ENCODE measurements around the gene FADS2. TPM values are rescaled to one million over a fixed set of nuclear protein-coding genes. Genes with fewer than 3 reads are reported as not detected.

FADS2 gene
- total RNA-seq, 2 experiments from 2014 or later: 0.08 to 0.33 TPM

DNA sequence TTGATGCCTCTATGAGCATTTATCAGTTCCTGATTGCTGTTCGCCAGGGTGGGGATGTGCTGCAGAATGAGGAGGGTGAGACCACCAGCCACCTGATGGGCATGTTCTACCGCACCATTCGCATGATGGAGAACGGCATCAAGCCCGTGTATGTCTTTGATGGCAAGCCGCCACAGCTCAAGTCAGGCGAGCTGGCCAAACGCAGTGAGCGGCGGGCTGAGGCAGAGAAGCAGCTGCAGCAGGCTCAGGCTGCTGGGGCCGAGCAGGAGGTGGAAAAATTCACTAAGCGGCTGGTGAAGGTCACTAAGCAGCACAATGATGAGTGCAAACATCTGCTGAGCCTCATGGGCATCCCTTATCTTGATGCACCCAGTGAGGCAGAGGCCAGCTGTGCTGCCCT, 32.6 kb upstream of the FADS2 start:
- ChIA-PET POLR2A (interaction anchor here (1.3 kb wide), 1 partner anchor 313 kb away, joined by 4 read pairs; no protein-coding TSS in a partner anchor), CTCF (no interaction called here)
- H3K27me3 Mint-ChIP-seq: no peaks in the 10 kb centered on the region
- peaks cover 14% of the 10 kb centered on the region for H3K36me3 ChIP-seq (ENCODE audit: insufficient read depth, low read length)
- TF ChIP-seq, protein P1, sequence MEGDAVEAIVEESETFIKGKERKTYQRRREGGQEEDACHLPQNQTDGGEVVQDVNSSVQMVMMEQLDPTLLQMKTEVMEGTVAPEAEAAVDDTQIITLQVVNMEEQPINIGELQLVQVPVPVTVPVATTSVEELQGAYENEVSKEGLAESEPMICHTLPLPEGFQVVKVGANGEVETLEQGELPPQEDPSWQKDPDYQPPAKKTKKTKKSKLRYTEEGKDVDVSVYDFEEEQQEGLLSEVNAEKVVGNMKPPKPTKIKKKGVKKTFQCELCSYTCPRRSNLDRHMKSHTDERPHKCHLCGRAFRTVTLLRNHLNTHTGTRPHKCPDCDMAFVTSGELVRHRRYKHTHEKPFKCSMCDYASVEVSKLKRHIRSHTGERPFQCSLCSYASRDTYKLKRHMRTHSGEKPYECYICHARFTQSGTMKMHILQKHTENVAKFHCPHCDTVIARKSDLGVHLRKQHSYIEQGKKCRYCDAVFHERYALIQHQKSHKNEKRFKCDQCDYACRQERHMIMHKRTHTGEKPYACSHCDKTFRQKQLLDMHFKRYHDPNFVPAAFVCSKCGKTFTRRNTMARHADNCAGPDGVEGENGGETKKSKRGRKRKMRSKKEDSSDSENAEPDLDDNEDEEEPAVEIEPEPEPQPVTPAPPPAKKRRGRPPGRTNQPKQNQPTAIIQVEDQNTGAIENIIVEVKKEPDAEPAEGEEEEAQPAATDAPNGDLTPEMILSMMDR (IDR thresholded peaks at IDR 0.05): no peak
- H3K4me1 Mint-ChIP-seq (ENCODE audit: low read depth): peaks cover 32% of the 10 kb centered on the region
- no peaks in the 10 kb centered on the region for H3K9me3 Mint-ChIP-seq
- H3K36me3 Mint-ChIP-seq (ENCODE audit: low read depth): peaks cover 23% of the 10 kb centered on the region
- no peaks in the 10 kb centered on the region for H3K27me3 ChIP-seq (ENCODE audit: control insufficient read depth in 1 of 2, insufficient read depth in 2 of 2, low read length in 2 of 2)
- H3K27ac Mint-ChIP-seq: peak overlapping the region; percentile 47
- DNase-seq (no peak), ATAC-seq (ENCODE audit: poor library complexity) (no peak)
- no peak overlapping the region for H3K27ac ChIP-seq (ENCODE audit: low read depth in 1 of 2, low read length in 2 of 2)
- no peak overlapping the region for H3K4me3 ChIP-seq (ENCODE audit: low read length)
- intact Hi-C loops (cut with DNase I, micrococcal nuclease): loop anchor here (5.0 to 10.0 kb wide), 5 partner anchors 102 to 869 kb away; partner anchors contain the start of genes C11orf98 (in 1 of the 2), CSKMT (in 1 of the 2) and FTH1 (in 1 of the 2)
- H3K4me3 Mint-ChIP-seq: peak overlapping the region; percentile 42
- peaks cover 26% of the 10 kb centered on the region for H3K4me1 ChIP-seq (ENCODE audit: insufficient read depth, low read length)
- H3K9me3 ChIP-seq (ENCODE audit: control insufficient read depth in 1 of 2, insufficient read depth in 1 of 2, low read length in 2 of 2): no peaks in the 10 kb centered on the region

DNA sequence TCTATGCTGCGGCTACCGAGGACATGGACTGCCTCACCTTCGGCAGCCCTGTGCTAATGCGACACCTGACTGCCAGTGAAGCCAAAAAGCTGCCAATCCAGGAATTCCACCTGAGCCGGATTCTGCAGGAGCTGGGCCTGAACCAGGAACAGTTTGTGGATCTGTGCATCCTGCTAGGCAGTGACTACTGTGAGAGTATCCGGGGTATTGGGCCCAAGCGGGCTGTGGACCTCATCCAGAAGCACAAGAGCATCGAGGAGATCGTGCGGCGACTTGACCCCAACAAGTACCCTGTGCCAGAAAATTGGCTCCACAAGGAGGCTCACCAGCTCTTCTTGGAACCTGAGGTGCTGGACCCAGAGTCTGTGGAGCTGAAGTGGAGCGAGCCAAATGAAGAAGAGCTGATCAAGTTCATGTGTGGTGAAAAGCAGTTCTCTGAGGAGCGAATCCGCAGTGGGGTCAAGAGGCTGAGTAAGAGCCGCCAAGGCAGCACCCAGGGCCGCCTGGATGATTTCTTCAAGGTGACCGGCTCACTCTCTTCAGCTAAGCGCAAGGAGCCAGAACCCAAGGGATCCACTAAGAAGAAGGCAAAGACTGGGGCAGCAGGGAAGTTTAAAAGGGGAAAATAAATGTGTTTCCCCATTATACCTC, 32.1 kb upstream of the FADS2 start:
- no peak overlapping the region for H3K27ac Mint-ChIP-seq
- H3K4me1 ChIP-seq (ENCODE audit: insufficient read depth, low read length): peaks cover 25% of the 10 kb centered on the region
- no peak for DNase-seq
- intact Hi-C loops (cut with DNase I, micrococcal nuclease): loop anchor here (2.0 to 10.0 kb wide), 6 partner anchors 101 to 869 kb away; partner anchors contain the start of genes C11orf98 (in 1 of the 2), CSKMT (in 1 of the 2) and FTH1 (in 1 of the 2)
- TF ChIP-seq, protein P1 (IDR thresholded peaks at IDR 0.05): no peak
- H3K36me3 ChIP-seq (ENCODE audit: insufficient read depth, low read length): peaks cover 14% of the 10 kb centered on the region
- H3K27ac ChIP-seq (ENCODE audit: low read depth in 1 of 2, low read length in 2 of 2): no peak overlapping the region
- no peak overlapping the region for H3K4me3 ChIP-seq (ENCODE audit: low read length)
- POLR2A ChIA-PET: interaction anchor here (1.3 to 1.8 kb wide), 3 partner anchors 21 to 312 kb away, joined by 3 to 6 read pairs (median 4); partner anchors contain the start of gene FADS1
- CTCF ChIA-PET: interaction anchor here (1.0 to 3.7 kb wide), 5 partner anchors 20 to 286 kb away, joined by 3 to 50 read pairs (median 29); partner anchors contain the start of gene FADS1
- no peak for ATAC-seq (ENCODE audit: poor library complexity)
- H3K4me1 Mint-ChIP-seq (ENCODE audit: low read depth): peaks cover 30% of the 10 kb centered on the region
- no peaks in the 10 kb centered on the region for H3K9me3 ChIP-seq (ENCODE audit: control insufficient read depth in 1 of 2, insufficient read depth in 1 of 2, low read length in 2 of 2)
- H3K4me3 Mint-ChIP-seq: no peak overlapping the region
- H3K9me3 Mint-ChIP-seq: no peaks in the 10 kb centered on the region
- no peaks in the 10 kb centered on the region for H3K27me3 Mint-ChIP-seq
- peaks cover 20% of the 10 kb centered on the region for H3K36me3 Mint-ChIP-seq (ENCODE audit: low read depth)
- H3K27me3 ChIP-seq (ENCODE audit: control insufficient read depth in 1 of 2, insufficient read depth in 2 of 2, low read length in 2 of 2): no peaks in the 10 kb centered on the region

DNA sequence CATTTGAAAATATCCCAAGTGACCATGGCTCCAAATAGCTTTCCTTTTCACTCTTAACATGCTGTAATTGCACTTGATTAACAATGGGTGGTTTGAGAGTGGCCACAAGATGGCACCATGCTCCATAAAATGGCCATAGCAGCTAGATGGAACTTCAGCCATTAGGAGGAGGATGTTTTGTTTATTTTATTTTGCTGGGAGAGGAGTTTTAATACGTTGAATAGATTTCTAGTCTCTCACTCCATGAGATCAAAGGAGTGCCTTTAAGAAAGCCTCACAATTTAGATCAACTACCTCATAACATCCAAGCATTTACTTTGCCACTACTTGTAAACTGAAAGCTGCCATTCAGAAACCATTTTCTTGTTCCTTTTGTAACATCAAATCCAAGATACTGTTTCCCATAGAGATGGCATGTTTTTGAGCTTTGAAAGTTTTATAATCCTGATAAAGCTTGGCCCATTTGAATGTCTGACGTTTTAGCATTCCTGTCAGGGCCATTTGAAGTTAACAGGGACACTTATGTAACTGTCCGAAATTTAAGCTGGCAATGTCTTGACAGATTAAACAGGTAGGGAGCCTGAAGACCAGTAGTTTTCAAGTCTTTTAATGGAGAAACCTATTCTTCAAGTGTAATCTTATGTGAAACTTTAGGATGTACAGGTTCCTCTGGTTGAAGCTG, 30.7 kb upstream of the FADS2 start:
- Histone ChIP-seq H3K27ac (ENCODE audit: low read depth in 1 of 2, low read length in 2 of 2) (no peak overlapping the region), H3K9me3 (ENCODE audit: control insufficient read depth in 1 of 2, insufficient read depth in 1 of 2, low read length in 2 of 2) (no peaks in the 10 kb centered on the region), H3K36me3 (ENCODE audit: insufficient read depth, low read length) (peaks cover 14% of the 10 kb centered on the region), H3K27me3 (ENCODE audit: control insufficient read depth in 1 of 2, insufficient read depth in 2 of 2, low read length in 2 of 2) (no peaks in the 10 kb centered on the region), H3K4me3 (ENCODE audit: low read length) (no peak overlapping the region), H3K4me1 (ENCODE audit: insufficient read depth, low read length) (peaks cover 12% of the 10 kb centered on the region)
- Mint-ChIP-seq H3K36me3 (ENCODE audit: low read depth) (peaks cover 9% of the 10 kb centered on the region), H3K27ac (no peak overlapping the region), H3K4me3 (peak overlapping the region; percentile 3), H3K27me3 (no peaks in the 10 kb centered on the region), H3K9me3 (no peaks in the 10 kb centered on the region), H3K4me1 (ENCODE audit: low read depth) (peaks cover 19% of the 10 kb centered on the region)
- TF ChIP-seq, protein P1 (IDR thresholded peaks at IDR 0.05): peak; percentile 81
- CTCF ChIA-PET: interaction anchor here (0.6 to 3.7 kb wide), 23 partner anchors 8 to 326 kb away, joined by 3 to 50 read pairs (median 4); partner anchors contain the start of genes FADS1, FADS2, FADS3 and INCENP
- POLR2A ChIA-PET: interaction anchor here (0.6 to 2.0 kb wide), 11 partner anchors 15 to 315 kb away, joined by 3 to 12 read pairs (median 4); partner anchors contain the start of genes FADS1 and FTH1
- ATAC-seq (ENCODE audit: poor library complexity) (no peak), DNase-seq (peak; percentile 53 to 87 (median 63))
- intact Hi-C loops (cut with DNase I, micrococcal nuclease): loop anchor here (1.0 to 10.0 kb wide), 8 partner anchors 100 to 867 kb away; partner anchors contain the start of genes C11orf98 (in 1 of the 2), CSKMT (in 1 of the 2) and FTH1 (in 1 of the 2)

Measured in CD4-positive, alpha-beta T cell (primary cell).